ENCODE measurements around the gene EXOC5. TPM values are rescaled to one million over a fixed set of nuclear protein-coding genes. Genes with fewer than 3 reads are reported as not detected.
A peak's percentile ranks its signal among the peaks of the same experiment; 100 is the strongest.

Gene EXOC5
- polyA plus RNA-seq (2013): 54.9 TPM

GRCh38 chr14:57268161-57269069, at the start of gene EXOC5, which contains the start of gene AP5M1:
EXOC5 (minus strand) TSS chr14:57268905; CDS start chr14:57268648, 257 bp downstream.
AP5M1 (plus strand) TSS chr14:57268971; CDS start chr14:57269315, 344 bp downstream.
- WGBS (ENCODE audit: insufficient coverage): 0% methylated on average over 65 of the region's 76 CpGs
- H3K27ac ChIP-seq (ENCODE audit: insufficient read depth in 1 of 2, low read depth in 1 of 2, low read length in 2 of 2, poor library complexity in 1 of 2, severe bottlenecking in 2 of 2): peak within 1 kb of the TSS; percentile 92 to 97
- H3K27me3 ChIP-seq (replicated peaks in 2 of 5; ENCODE audit: control insufficient read depth in 4 of 5, insufficient read depth in 5 of 5, low read length in 4 of 5): no peaks in the 10 kb centered on the region
- peak within 1 kb of the TSS; percentile 60 to 100 (median 98) for H3K4me3 ChIP-seq (ENCODE audit: control insufficient read depth in 1 of 7, extremely low read depth in 1 of 7, insufficient read depth in 4 of 7, low read depth in 2 of 7, low read length in 6 of 7)
- ChIA-PET POLR2A (no interaction called here), CTCF (interaction anchor here (0.9 to 1.4 kb wide), 3 partner anchors 10 to 23 kb away, joined by 4 to 6 read pairs (median 5); no protein-coding TSS in a partner anchor)
- peaks cover 11 to 36% (median 18%) of the 10 kb centered on the region in 4 experiments for H3K4me1 ChIP-seq (ENCODE audit: control extremely low read depth in 1 of 4, control insufficient read depth in 4 of 4, insufficient read depth in 4 of 4, low read length in 3 of 4)
- H3K9me3 ChIP-seq (ENCODE audit: control extremely low read depth in 1 of 5, control insufficient read depth in 4 of 5, insufficient read depth in 2 of 5, low read depth in 1 of 5, low read length in 4 of 5): no peaks in the 10 kb centered on the region
- peak; percentile 97 to 98 (median 98) for DNase-seq
- H3K36me3 ChIP-seq (ENCODE audit: control insufficient read depth in 4 of 4, insufficient read depth in 4 of 4, low read length in 3 of 4): no peaks in the 10 kb centered on the region

DNA sequence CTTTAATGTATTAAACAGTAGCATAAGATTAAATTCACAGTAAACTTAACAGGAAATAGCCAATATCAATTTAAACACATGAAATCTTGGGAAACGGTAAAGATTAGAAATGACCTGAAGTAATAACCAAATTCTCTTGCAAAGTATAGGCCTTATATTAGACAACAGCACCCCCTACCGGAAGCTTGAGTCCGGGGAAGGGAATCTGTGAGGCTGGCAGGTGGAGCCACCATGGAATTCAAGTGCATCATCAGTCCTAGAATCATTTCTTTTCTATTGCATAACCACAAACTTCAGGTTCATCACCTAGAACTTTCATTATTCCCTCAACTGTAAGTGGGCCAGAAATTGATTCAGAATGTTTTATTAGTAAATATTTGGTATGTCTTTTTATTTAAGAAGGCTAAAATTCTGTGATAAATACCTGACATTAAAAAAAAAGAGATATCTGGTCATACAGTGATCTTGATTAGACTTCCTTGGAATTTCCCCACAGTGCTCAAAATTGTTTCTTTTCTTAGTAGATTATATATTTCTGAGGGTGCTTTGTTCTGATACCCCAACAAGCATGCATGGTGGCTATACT, 48.6 kb upstream of the EXOC5 start:
- H3K4me1 ChIP-seq (ENCODE audit: control extremely low read depth in 1 of 4, control insufficient read depth in 4 of 4, insufficient read depth in 4 of 4, low read length in 3 of 4): peaks cover 0 to 4% (median 0%) of the 10 kb centered on the region in 4 experiments
- POLR2A ChIA-PET: no interaction called here
- H3K27ac ChIP-seq (ENCODE audit: insufficient read depth in 1 of 2, low read depth in 1 of 2, low read length in 2 of 2, poor library complexity in 1 of 2, severe bottlenecking in 2 of 2): no peak overlapping the region
- H3K4me3 ChIP-seq (ENCODE audit: control insufficient read depth in 1 of 7, extremely low read depth in 1 of 7, insufficient read depth in 4 of 7, low read depth in 2 of 7, low read length in 6 of 7): no peak overlapping the region
- no peaks in the 10 kb centered on the region for H3K36me3 ChIP-seq (ENCODE audit: control insufficient read depth in 4 of 4, insufficient read depth in 4 of 4, low read length in 3 of 4)
- H3K27me3 ChIP-seq (replicated peaks in 2 of 5; ENCODE audit: control insufficient read depth in 4 of 5, insufficient read depth in 5 of 5, low read length in 4 of 5): peaks cover 0 to 15% (median 9%) of the 10 kb centered on the region in 5 experiments
- peaks cover 0 to 2% (median 0%) of the 10 kb centered on the region in 5 experiments for H3K9me3 ChIP-seq (ENCODE audit: control extremely low read depth in 1 of 5, control insufficient read depth in 4 of 5, insufficient read depth in 2 of 5, low read depth in 1 of 5, low read length in 4 of 5)
- CTCF ChIA-PET: interaction anchor here (1.1 to 1.6 kb wide), 4 partner anchors 14 to 828 kb away, joined by 3 to 6 read pairs (median 4); no protein-coding TSS in a partner anchor
- 6% methylated on average over 2 of the region's 3 CpGs for WGBS (ENCODE audit: insufficient coverage)
- peak; percentile 76 to 87 (median 81) for DNase-seq

DNA sequence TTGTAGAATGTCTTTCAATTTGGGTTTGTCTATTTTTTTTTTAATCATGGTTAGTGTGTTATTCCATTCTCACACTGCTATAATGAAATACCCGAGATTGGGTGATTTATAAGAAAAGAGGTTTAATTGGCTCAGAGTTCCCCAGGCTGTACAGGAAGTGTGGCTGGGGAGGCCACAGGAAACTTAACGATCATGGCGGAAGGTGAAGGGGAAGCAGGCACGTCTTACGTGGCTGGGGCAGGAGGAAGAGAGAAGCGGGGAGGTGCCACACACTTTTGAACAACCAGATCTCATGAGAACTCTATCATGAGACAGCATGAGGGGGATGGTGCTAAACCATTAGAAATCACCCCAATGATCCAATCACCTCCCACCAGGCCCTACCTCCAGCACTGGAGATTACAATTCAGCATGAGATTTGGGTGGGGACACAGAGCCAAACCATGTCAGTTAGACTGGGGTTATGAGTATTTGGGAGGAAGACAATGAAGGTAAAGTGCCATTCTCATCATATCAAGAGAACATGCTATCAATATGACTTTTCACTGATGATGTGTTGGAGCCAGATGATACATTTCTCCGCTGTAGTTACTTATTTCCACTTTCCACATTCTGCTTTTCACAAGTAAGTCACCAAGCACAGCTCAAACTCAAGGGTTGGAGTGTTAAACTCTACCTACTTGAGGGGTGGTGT, 45.8 kb upstream of the EXOC5 start:
- no peak overlapping the region for H3K4me3 ChIP-seq (ENCODE audit: control insufficient read depth in 1 of 7, extremely low read depth in 1 of 7, insufficient read depth in 4 of 7, low read depth in 2 of 7, low read length in 6 of 7)
- H3K27me3 ChIP-seq (replicated peaks in 2 of 5; ENCODE audit: control insufficient read depth in 4 of 5, insufficient read depth in 5 of 5, low read length in 4 of 5): peaks cover 0 to 7% (median under 1%) of the 10 kb centered on the region in 5 experiments
- H3K36me3 ChIP-seq (ENCODE audit: control insufficient read depth in 4 of 4, insufficient read depth in 4 of 4, low read length in 3 of 4): no peaks in the 10 kb centered on the region
- WGBS (ENCODE audit: insufficient coverage): 10% methylated on average over 6 of the region's 7 CpGs
- peak; percentile 6 to 66 (median 45) for DNase-seq
- no peak overlapping the region for H3K27ac ChIP-seq (ENCODE audit: insufficient read depth in 1 of 2, low read depth in 1 of 2, low read length in 2 of 2, poor library complexity in 1 of 2, severe bottlenecking in 2 of 2)
- H3K9me3 ChIP-seq (ENCODE audit: control extremely low read depth in 1 of 5, control insufficient read depth in 4 of 5, insufficient read depth in 2 of 5, low read depth in 1 of 5, low read length in 4 of 5): peaks cover 0 to 2% (median 0%) of the 10 kb centered on the region in 5 experiments
- H3K4me1 ChIP-seq (ENCODE audit: control extremely low read depth in 1 of 4, control insufficient read depth in 4 of 4, insufficient read depth in 4 of 4, low read length in 3 of 4): peaks cover 0 to 4% (median 0%) of the 10 kb centered on the region in 4 experiments
- ChIA-PET POLR2A (no interaction called here), CTCF (interaction anchor here (1.4 kb wide), 1 partner anchor 822 kb away, joined by 3 read pairs; no protein-coding TSS in a partner anchor)

GRCh38 chr14:57302883-57303282, 34.2 kb upstream of the EXOC5 start:
- Histone ChIP-seq H3K4me1 (ENCODE audit: control extremely low read depth in 1 of 4, control insufficient read depth in 4 of 4, insufficient read depth in 4 of 4, low read length in 3 of 4) (no peaks in the 10 kb centered on the region), H3K4me3 (ENCODE audit: control insufficient read depth in 1 of 7, extremely low read depth in 1 of 7, insufficient read depth in 4 of 7, low read depth in 2 of 7, low read length in 6 of 7) (no peak overlapping the region), H3K27ac (ENCODE audit: insufficient read depth in 1 of 2, low read depth in 1 of 2, low read length in 2 of 2, poor library complexity in 1 of 2, severe bottlenecking in 2 of 2) (no peak overlapping the region), H3K9me3 (ENCODE audit: control extremely low read depth in 1 of 5, control insufficient read depth in 4 of 5, insufficient read depth in 2 of 5, low read depth in 1 of 5, low read length in 4 of 5) (no peaks in the 10 kb centered on the region), H3K36me3 (ENCODE audit: control insufficient read depth in 4 of 4, insufficient read depth in 4 of 4, low read length in 3 of 4) (no peaks in the 10 kb centered on the region), H3K27me3 (replicated peaks in 2 of 5; ENCODE audit: control insufficient read depth in 4 of 5, insufficient read depth in 5 of 5, low read length in 4 of 5) (peaks cover 2 to 9% (median 6%) of the 10 kb centered on the region in 5 experiments)
- no peak for DNase-seq
- ChIA-PET CTCF (no interaction called here), POLR2A (no interaction called here)
- WGBS (ENCODE audit: insufficient coverage): 100% methylated on average over 1 of the region's 5 CpGs

GRCh38 chr14:57299511-57299910, 30.8 kb upstream of the EXOC5 start:
- Histone ChIP-seq H3K27me3 (replicated peaks in 2 of 5; ENCODE audit: control insufficient read depth in 4 of 5, insufficient read depth in 5 of 5, low read length in 4 of 5) (peaks cover 0 to 6% (median 2%) of the 10 kb centered on the region in 5 experiments), H3K36me3 (ENCODE audit: control insufficient read depth in 4 of 4, insufficient read depth in 4 of 4, low read length in 3 of 4) (no peaks in the 10 kb centered on the region), H3K4me1 (ENCODE audit: control extremely low read depth in 1 of 4, control insufficient read depth in 4 of 4, insufficient read depth in 4 of 4, low read length in 3 of 4) (no peaks in the 10 kb centered on the region), H3K27ac (ENCODE audit: insufficient read depth in 1 of 2, low read depth in 1 of 2, low read length in 2 of 2, poor library complexity in 1 of 2, severe bottlenecking in 2 of 2) (no peak overlapping the region), H3K9me3 (ENCODE audit: control extremely low read depth in 1 of 5, control insufficient read depth in 4 of 5, insufficient read depth in 2 of 5, low read depth in 1 of 5, low read length in 4 of 5) (no peaks in the 10 kb centered on the region), H3K4me3 (ENCODE audit: control insufficient read depth in 1 of 7, extremely low read depth in 1 of 7, insufficient read depth in 4 of 7, low read depth in 2 of 7, low read length in 6 of 7) (no peak overlapping the region)
- WGBS (ENCODE audit: insufficient coverage): 89% methylated on average over 3 of the region's 3 CpGs
- POLR2A ChIA-PET: no interaction called here
- CTCF ChIA-PET: no interaction called here
- no peak for DNase-seq

DNA sequence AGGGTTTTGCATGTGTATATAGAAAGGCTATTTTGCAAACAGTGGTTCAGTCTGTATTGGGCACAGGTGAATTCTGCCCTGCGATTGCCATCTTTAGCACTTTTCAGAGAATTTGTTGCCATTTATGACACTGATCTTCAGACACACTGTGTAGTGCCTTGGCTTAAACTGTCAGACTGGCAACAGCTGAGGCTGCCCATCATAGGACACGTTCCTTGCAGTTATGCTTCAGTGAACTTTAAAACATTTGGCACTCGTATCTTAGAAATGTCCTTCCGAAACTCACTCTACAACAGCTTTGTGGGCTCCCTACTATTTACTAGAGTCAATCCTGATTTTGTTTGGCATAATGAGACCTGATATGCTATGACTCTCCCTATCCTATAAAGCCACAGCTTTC, 29.1 kb upstream of the EXOC5 start:
- DNase-seq: no peak
- H3K4me1 ChIP-seq (ENCODE audit: control extremely low read depth in 1 of 4, control insufficient read depth in 4 of 4, insufficient read depth in 4 of 4, low read length in 3 of 4): no peaks in the 10 kb centered on the region
- H3K9me3 ChIP-seq (ENCODE audit: control extremely low read depth in 1 of 5, control insufficient read depth in 4 of 5, insufficient read depth in 2 of 5, low read depth in 1 of 5, low read length in 4 of 5): no peaks in the 10 kb centered on the region
- H3K36me3 ChIP-seq (ENCODE audit: control insufficient read depth in 4 of 4, insufficient read depth in 4 of 4, low read length in 3 of 4): no peaks in the 10 kb centered on the region
- ChIA-PET CTCF (interaction anchor here (2.2 kb wide), 1 partner anchor 10 kb away, joined by 4 read pairs; no protein-coding TSS in a partner anchor), POLR2A (no interaction called here)
- H3K27me3 ChIP-seq (replicated peaks in 2 of 5; ENCODE audit: control insufficient read depth in 4 of 5, insufficient read depth in 5 of 5, low read length in 4 of 5): peaks cover 0 to 2% (median 0%) of the 10 kb centered on the region in 5 experiments
- H3K27ac ChIP-seq (ENCODE audit: insufficient read depth in 1 of 2, low read depth in 1 of 2, low read length in 2 of 2, poor library complexity in 1 of 2, severe bottlenecking in 2 of 2): no peak overlapping the region
- 96% methylated on average over 4 of the region's 4 CpGs for WGBS (ENCODE audit: insufficient coverage)
- H3K4me3 ChIP-seq (ENCODE audit: control insufficient read depth in 1 of 7, extremely low read depth in 1 of 7, insufficient read depth in 4 of 7, low read depth in 2 of 7, low read length in 6 of 7): no peak overlapping the region
